Fibroblast of lung (primary cell): ENCODE measurements around the gene PEX5. TPM values are rescaled to one million over a fixed set of nuclear protein-coding genes. Genes with fewer than 3 reads are reported as not detected.

ENCODE experiments used
- DNase-seq, 2 donors: peaks; one replicate each; pipeline versions ENCODE4 v3.0.0 to v3.0.0-alpha.2; 2010; ENCODE audit warnings: low read depth in 2 of 2
- H2AFZ ChIP-seq: 2 replicates; pipeline ENCODE4 v1.5.1; 2012; ENCODE audit warnings: low read length, control low read depth, inconsistent platforms
- H3K27ac ChIP-seq: 2 replicates; pipeline ENCODE4 v1.5.1; 2011; ENCODE audit warnings: low read length, control low read depth; ENCODE audit not compliant: insufficient read depth
- H3K27me3 ChIP-seq: 2 replicates; pipeline ENCODE4 v1.5.1; 2011; ENCODE audit warnings: mild to moderate bottlenecking, low read length; ENCODE audit not compliant: control insufficient read depth, insufficient read depth
- H3K36me3 ChIP-seq: 2 replicates; pipeline ENCODE4 v1.5.1; 2011; ENCODE audit warnings: low read length; ENCODE audit not compliant: control insufficient read depth, insufficient read depth
- H3K4me1 ChIP-seq: 2 replicates; pipeline ENCODE4 v1.5.1; 2011; ENCODE audit warnings: low read length; ENCODE audit not compliant: control insufficient read depth, insufficient read depth; ENCODE audit errors: extremely low read depth
- H3K4me2 ChIP-seq: 2 replicates; pipeline ENCODE4 v1.5.1; 2011; ENCODE audit warnings: low read length, control low read depth; ENCODE audit not compliant: insufficient read depth; ENCODE audit errors: extremely low read depth
- H3K4me3 ChIP-seq, 4 experiments: fragments of 200-600 bp in 1 of 4; sonication (generic) in 1 of 4; replicated peaks in 1 of 4; 2 replicates each; pipeline ENCODE4 v1.5.1; 2011 to 2016; ENCODE audit warnings: low read length in 4 of 4, low read depth in 3 of 4, mild to moderate bottlenecking in 3 of 4, control low read depth in 2 of 4, inconsistent platforms in 1 of 4, mixed read lengths in 1 of 4; ENCODE audit not compliant: insufficient read depth in 1 of 4; ENCODE audit errors: control extremely low read depth in 1 of 4
- H3K79me2 ChIP-seq: 2 replicates; pipeline ENCODE4 v1.5.1; 2012; ENCODE audit warnings: mild to moderate bottlenecking, low read length, inconsistent platforms; ENCODE audit not compliant: control insufficient read depth, insufficient read depth
- H3K9ac ChIP-seq: 2 replicates; pipeline ENCODE4 v1.5.1; 2011; ENCODE audit warnings: mild to moderate bottlenecking, low read length, control low read depth; ENCODE audit not compliant: insufficient read depth
- H3K9me3 ChIP-seq: 2 replicates; pipeline ENCODE4 v1.5.1; 2012; ENCODE audit warnings: low read depth, low read length; ENCODE audit not compliant: control insufficient read depth, insufficient read depth
- H4K20me1 ChIP-seq: 2 replicates; pipeline ENCODE4 v1.5.1; 2011; ENCODE audit warnings: low read length; ENCODE audit not compliant: control insufficient read depth, insufficient read depth; ENCODE audit errors: extremely low read depth
- CTCF ChIP-seq, 2 donors: IDR thresholded peaks in 1 of 2; conservative IDR thresholded peaks in 1 of 2; 1 replicate in 1 of 2; 2 replicates in 1 of 2; pipeline ENCODE4 v1.5.1; 2011 to 2012; ENCODE audit warnings: low read length in 2 of 2, control low read depth in 1 of 2, inconsistent platforms in 1 of 2, low read depth in 1 of 2, mild to moderate bottlenecking in 1 of 2
- EZH2 ChIP-seq: IDR thresholded peaks from 2 replicates; pipeline ENCODE4 v1.5.1; 2012; ENCODE audit warnings: low read length, control low read depth, mild to moderate bottlenecking; ENCODE audit errors: missing control alignments
- polyA plus RNA-seq, 2 donors: library from polyadenylated mRNA; depleted of rRNA in 1 of 2; stranded (reverse) in 1 of 2; unstranded in 1 of 2; fragments of >200 nt; gene quantifications; 2 replicates each; pipeline ENCODE4 v1.2.1, GENCODE V29; 2011 to 2012; ENCODE audit warnings: missing spikeins in 1 of 2
- total RNA-seq: library from RNA; depleted of rRNA; stranded (reverse); fragments of >200 nt; gene quantifications from 2 replicates; pipeline ENCODE4 v1.2.1, GENCODE V29; 2014

Gene PEX5
- total and polyA plus RNA-seq, 2 donors (not counting 1 experiment from before 2014, with no cell fraction given): 18.7 to 23.3 TPM

GRCh38 chr12:7161811-7162210 is 27.7 kb upstream of the PEX5 start:
- no peaks in the 10 kb centered on the region for H3K4me1 ChIP-seq
- no peaks in the 10 kb centered on the region for H4K20me1 ChIP-seq
- no peak overlapping the region for H3K4me3 ChIP-seq
- no peak overlapping the region for H3K9ac ChIP-seq
- DNase-seq: peak in 1 of 2 donors; percentile 12
- H3K9me3 ChIP-seq: no peaks in the 10 kb centered on the region
- H3K36me3 ChIP-seq: no peaks in the 10 kb centered on the region
- no peaks in the 10 kb centered on the region for H3K79me2 ChIP-seq
- H2AFZ ChIP-seq: no peak overlapping the region
- H3K27me3 ChIP-seq: peaks cover 6% of the 10 kb centered on the region
- H3K4me2 ChIP-seq: no peak overlapping the region
- H3K27ac ChIP-seq: no peak overlapping the region
- TF ChIP-seq CTCF (conservative IDR thresholded peaks at IDR 0.05 in 1 of 2, IDR thresholded peaks at IDR 0.05 in 1 of 2; ENCODE audit: low read depth in 1 of 2, low read length in 2 of 2) (no peak), EZH2 (no peak)

- Histone ChIP-seq H3K9ac (no peak overlapping the region), H3K27me3 (peaks cover 6% of the 10 kb centered on the region), H4K20me1 (no peaks in the 10 kb centered on the region), H3K27ac (no peak overlapping the region), H3K4me2 (no peak overlapping the region), H3K4me3 (no peak overlapping the region), H2AFZ (no peak overlapping the region), H3K4me1 (no peaks in the 10 kb centered on the region), H3K36me3 (no peaks in the 10 kb centered on the region), H3K9me3 (no peaks in the 10 kb centered on the region), H3K79me2 (no peaks in the 10 kb centered on the region)
- peak in 1 of 2 donors; percentile 3 for DNase-seq
- TF ChIP-seq EZH2 (no peak), CTCF (conservative IDR thresholded peaks at IDR 0.05 in 1 of 2, IDR thresholded peaks at IDR 0.05 in 1 of 2; ENCODE audit: low read depth in 1 of 2, low read length in 2 of 2) (peak; percentile 35 to 42)
Measured at GRCh38 chr12:7162691-7163114, 26.8 kb upstream of the PEX5 start.

GRCh38 chr12:7169951-7170350 is 19.5 kb upstream of the PEX5 start:
- Histone ChIP-seq H3K4me3 (no peak overlapping the region), H2AFZ (no peak overlapping the region), H3K4me2 (no peak overlapping the region), H3K9ac (no peak overlapping the region), H3K27ac (no peak overlapping the region), H3K27me3 (no peaks in the 10 kb centered on the region), H3K4me1 (no peaks in the 10 kb centered on the region), H3K9me3 (no peaks in the 10 kb centered on the region), H3K36me3 (no peaks in the 10 kb centered on the region), H3K79me2 (no peaks in the 10 kb centered on the region), H4K20me1 (no peaks in the 10 kb centered on the region)
- no peak for DNase-seq
- TF ChIP-seq EZH2 (no peak), CTCF (conservative IDR thresholded peaks at IDR 0.05 in 1 of 2, IDR thresholded peaks at IDR 0.05 in 1 of 2; ENCODE audit: low read depth in 1 of 2, low read length in 2 of 2) (no peak)
